Nucleus accumbens (tissue), 56 donors: ENCODE data around the gene ZNF223.

ENCODE experiments used
- DNase-seq, 56 donors: peaks; one replicate each; lab custom pipeline; 2025; lab: John Stamatoyannopoulos, UW

ZNF223 gene

GRCh38 chr19:44069415-44069814, 17.6 kb downstream of the ZNF223 start:
- DNase-seq = no peak

GRCh38 chr19:44071824-44072542, 20.1 kb downstream of the ZNF223 start, which contains the start of gene ZNF284:
TSS of gene ZNF284 (plus strand) at chr19:44072159. CDS start at chr19:44076390, 4,231 bp downstream.
- DNase-seq = peak; percentile 50 to 94 (median 85)

GRCh38 chr19:44072543-44073401, 20.9 kb downstream of the ZNF223 start:
- peak in 3 of 56 donors; percentile 2 to 12 (median 2) for DNase-seq

DNA sequence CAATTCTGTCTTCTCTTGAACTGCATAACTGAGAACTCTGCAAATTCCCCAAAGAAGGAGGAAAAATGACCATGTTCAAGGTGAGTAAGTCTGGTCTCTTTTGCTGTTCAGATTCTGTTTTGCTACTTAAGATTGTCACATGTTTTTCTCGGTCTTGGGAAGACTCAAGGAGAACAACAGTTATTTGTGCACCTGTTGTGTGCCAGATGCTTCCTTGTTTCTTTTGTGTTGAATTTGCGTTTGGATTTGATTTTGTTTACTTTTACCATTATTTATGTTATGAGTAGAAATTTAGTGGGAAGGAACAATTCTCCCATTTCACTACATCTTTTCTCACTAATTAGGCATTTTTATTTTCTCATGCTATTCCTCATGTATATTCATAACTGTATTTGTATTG, 24.5 kb downstream of the ZNF223 start:
- no peak for DNase-seq

- DNase-seq = no peak
Measured at GRCh38 chr19:44092108-44092507, 40.3 kb downstream of the ZNF223 start.

GRCh38 chr19:44093931-44094765, 42.3 kb downstream of the ZNF223 start, which contains the start of gene ZNF224:
TSS of gene ZNF224 (plus strand) at chr19:44094361. CDS start at chr19:44097874, 3,513 bp downstream.
- peak; percentile 47 to 96 (median 87) for DNase-seq

- no peak for DNase-seq
Measured at GRCh38 chr19:44107751-44108150, 55.9 kb downstream of the ZNF223 start.

- no peak for DNase-seq
Measured at GRCh38 chr19:44109458-44109857, 57.6 kb downstream of the ZNF223 start.

DNA sequence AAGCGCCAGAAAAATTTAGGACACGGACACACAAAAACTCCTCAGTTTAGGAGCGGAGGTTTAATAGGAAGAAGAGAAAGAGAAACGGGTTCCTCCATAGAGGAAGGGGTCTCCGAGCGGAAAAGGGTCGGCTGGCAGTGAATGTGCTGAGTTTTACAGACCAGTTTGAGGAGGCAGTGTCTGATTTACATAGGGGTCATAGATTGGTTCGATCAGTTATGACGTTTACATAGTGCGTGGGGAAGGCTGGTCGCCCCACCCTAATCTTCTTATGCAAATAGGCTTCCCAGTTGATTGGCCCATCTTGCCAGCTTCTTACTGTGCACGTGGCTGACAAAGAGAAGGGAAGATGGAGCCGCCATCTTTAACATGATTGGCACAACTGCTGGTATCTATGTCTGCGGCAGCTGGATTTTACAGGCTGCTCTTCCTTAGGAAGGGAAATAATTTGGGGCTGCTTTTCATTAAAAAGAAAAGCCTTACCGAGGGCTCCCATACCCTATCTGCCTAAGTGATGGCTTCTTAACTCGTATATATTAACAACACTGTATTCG, 60.2 kb downstream of the ZNF223 start:
- DNase-seq = peak in 16 of 56 donors; percentile 0 to 42 (median 8)

DNA sequence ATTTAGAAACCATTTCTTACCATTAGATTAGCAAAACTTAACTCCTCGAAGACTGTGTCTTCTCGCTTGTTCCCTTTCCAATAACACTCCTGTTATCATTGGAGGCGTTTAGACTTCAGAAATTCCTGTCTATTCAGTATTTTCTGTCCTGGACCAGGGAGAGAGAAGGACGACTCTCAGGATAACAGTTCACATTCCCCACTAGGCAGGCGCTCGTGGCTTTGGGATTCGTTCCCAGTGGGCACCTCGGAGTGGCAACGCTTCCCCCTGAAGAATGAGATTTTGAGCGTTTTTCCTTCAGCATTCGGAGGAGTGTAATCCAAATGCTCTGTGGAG, 60.9 kb downstream of the ZNF223 start:
- no peak for DNase-seq

- DNase-seq = peak; percentile 63 to 99 (median 97)
Measured at GRCh38 chr19:44113138-44113783, 61.4 kb downstream of the ZNF223 start, which contains the start of gene ZNF225. TSS of gene ZNF225 (plus strand) at chr19:44113399. CDS start at chr19:44115828, 2,429 bp downstream.

DNA sequence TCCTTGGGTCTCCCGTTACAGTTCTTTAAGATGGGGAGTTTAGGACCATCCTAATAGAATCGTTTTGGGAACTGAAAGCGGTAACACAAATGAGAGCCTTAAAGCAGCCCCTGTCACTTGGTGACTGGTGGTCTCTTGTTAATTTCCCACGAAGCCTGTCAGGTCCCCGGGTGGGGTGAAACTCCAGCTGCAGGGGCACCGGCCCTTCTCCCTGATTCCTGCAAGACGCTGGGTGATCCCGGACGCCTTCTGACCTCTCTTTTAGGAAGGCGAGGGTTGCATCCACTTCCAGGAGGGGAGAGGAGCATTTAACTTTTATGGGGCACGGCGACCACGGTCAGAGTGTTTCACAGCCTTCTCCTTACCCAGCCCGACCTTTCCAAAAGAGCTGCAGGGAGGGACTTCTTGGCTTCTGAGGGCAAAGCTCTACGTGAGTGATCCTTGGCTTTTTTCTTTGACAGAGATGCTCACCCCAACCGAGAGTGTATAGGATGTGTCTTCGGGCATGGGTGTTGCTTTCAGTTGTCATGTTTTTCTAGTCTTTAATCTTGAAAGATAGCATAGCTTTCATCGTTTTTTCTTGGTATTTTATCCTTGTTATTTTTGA, 62.1 kb downstream of the ZNF223 start:
- peak in 4 of 56 donors; percentile 7 to 28 (median 16) for DNase-seq
